Stimulated activated effector memory CD8-positive, alpha-beta T cell treated with anti-CD3 and anti-CD28 coated beads, Interleukin-12 subunit alpha, Interleukin-12 subunit beta, amount 100 ng/mL, for 72 hours (primary cell): ENCODE data around the gene TOP2B.

Experiments used
- ATAC-seq: fragments of 150-1000 bp; cut with Tn5 transposase; 2 replicates; pipeline ENCODE4 v1.10.0; 2021
- DNase-seq, 2 donors: peaks; one replicate each; pipeline ENCODE4 v3.0.0; 2021 to 2022; ENCODE audit warnings: low spot score in 2 of 2
- H3K27ac Mint-ChIP-seq: one replicate; pipeline ENCODE4 v1.8.0; 2022; ENCODE audit warnings: mild to moderate bottlenecking, mixed read lengths
- H3K36me3 Mint-ChIP-seq: one replicate; pipeline ENCODE4 v1.8.0; 2022; ENCODE audit warnings: mild to moderate bottlenecking, mixed read lengths
- H3K4me1 Mint-ChIP-seq: one replicate; pipeline ENCODE4 v1.8.0; 2022; ENCODE audit warnings: mixed read lengths
- H3K4me3 Mint-ChIP-seq: one replicate; pipeline ENCODE4 v1.8.0; 2022; ENCODE audit warnings: mild to moderate bottlenecking, mixed read lengths
- H3K9me3 Mint-ChIP-seq: one replicate; pipeline ENCODE4 v1.8.0; 2022; ENCODE audit warnings: mixed read lengths

The TOP2B gene

GRCh38 chr3:25683410-25683809 is 18.7 kb upstream of the TOP2B start:
- no peak for DNase-seq
- no peaks in the 10 kb centered on the region for H3K4me1 Mint-ChIP-seq
- ATAC-seq: no peak
- no peaks in the 10 kb centered on the region for H3K36me3 Mint-ChIP-seq
- H3K4me3 Mint-ChIP-seq: no peak overlapping the region
- no peaks in the 10 kb centered on the region for H3K9me3 Mint-ChIP-seq
- no peak overlapping the region for H3K27ac Mint-ChIP-seq

- no peak for ATAC-seq
- Mint-ChIP-seq H3K9me3 (no peaks in the 10 kb centered on the region), H3K27ac (no peak overlapping the region), H3K4me1 (no peaks in the 10 kb centered on the region), H3K4me3 (no peak overlapping the region), H3K36me3 (no peaks in the 10 kb centered on the region)
- DNase-seq: no peak
These were observed 15.1 kb upstream of the TOP2B start for GRCh38 chr3:25679642-25680302.

- no peak overlapping the region for H3K4me3 Mint-ChIP-seq
- no peaks in the 10 kb centered on the region for H3K9me3 Mint-ChIP-seq
- H3K4me1 Mint-ChIP-seq: no peaks in the 10 kb centered on the region
- no peaks in the 10 kb centered on the region for H3K36me3 Mint-ChIP-seq
- ATAC-seq (no peak), DNase-seq (no peak)
- H3K27ac Mint-ChIP-seq: no peak overlapping the region
These were observed 14.5 kb upstream of the TOP2B start for GRCh38 chr3:25679166-25679565.

GRCh38 chr3:25678581-25678980 is 13.9 kb upstream of the TOP2B start:
- H3K9me3 Mint-ChIP-seq: no peaks in the 10 kb centered on the region
- no peak for ATAC-seq
- no peaks in the 10 kb centered on the region for H3K4me1 Mint-ChIP-seq

GRCh38 chr3:25677121-25677520 is 12.4 kb upstream of the TOP2B start:
- Mint-ChIP-seq H3K4me1 (no peaks in the 10 kb centered on the region), H3K4me3 (no peak overlapping the region), H3K9me3 (no peaks in the 10 kb centered on the region), H3K36me3 (no peaks in the 10 kb centered on the region), H3K27ac (no peak overlapping the region)
- DNase-seq (no peak), ATAC-seq (no peak)

More at GRCh38 chr3:25678581-25678980, 13.9 kb upstream of the TOP2B start:
- no peak for DNase-seq
- Mint-ChIP-seq H3K27ac (no peak overlapping the region), H3K36me3 (no peaks in the 10 kb centered on the region), H3K4me3 (no peak overlapping the region)

- H3K9me3 Mint-ChIP-seq: no peaks in the 10 kb centered on the region
- ATAC-seq: no peak
- H3K4me3 Mint-ChIP-seq: no peak overlapping the region
- H3K27ac Mint-ChIP-seq: no peak overlapping the region
- no peak for DNase-seq
- H3K36me3 Mint-ChIP-seq: no peaks in the 10 kb centered on the region
- no peaks in the 10 kb centered on the region for H3K4me1 Mint-ChIP-seq
These were observed 10.0 kb upstream of the TOP2B start for GRCh38 chr3:25674670-25675069.

GRCh38 chr3:25673738-25674298 is 9.1 kb upstream of the TOP2B start:
- Mint-ChIP-seq H3K9me3 (no peaks in the 10 kb centered on the region), H3K36me3 (no peaks in the 10 kb centered on the region), H3K4me1 (no peaks in the 10 kb centered on the region), H3K27ac (no peak overlapping the region), H3K4me3 (no peak overlapping the region)
- no peak for ATAC-seq
- no peak for DNase-seq

- no peaks in the 10 kb centered on the region for H3K9me3 Mint-ChIP-seq
- no peak for DNase-seq
- peak; percentile 34 for ATAC-seq
- H3K4me1 Mint-ChIP-seq: peaks cover 28% of the 10 kb centered on the region
- peak overlapping the region; percentile 99 for H3K27ac Mint-ChIP-seq
- peaks cover 16% of the 10 kb centered on the region for H3K36me3 Mint-ChIP-seq
- H3K4me3 Mint-ChIP-seq: peak overlapping the region; percentile 97
These were observed 891 bp upstream of the TOP2B start for GRCh38 chr3:25665315-25666280.

GRCh38 chr3:25663869-25664811 is 567 bp downstream of the TOP2B start:
- H3K4me1 Mint-ChIP-seq: peaks cover 43% of the 10 kb centered on the region
- DNase-seq (peak; percentile 51 to 86), ATAC-seq (peak; percentile 65)
- H3K36me3 Mint-ChIP-seq: peaks cover 17% of the 10 kb centered on the region
- peak overlapping the region; percentile 97 for H3K4me3 Mint-ChIP-seq
- H3K9me3 Mint-ChIP-seq: no peaks in the 10 kb centered on the region
- H3K27ac Mint-ChIP-seq: peak overlapping the region; percentile 99

- Mint-ChIP-seq H3K4me3 (peak overlapping the region; percentile 97), H3K9me3 (no peaks in the 10 kb centered on the region), H3K36me3 (peaks cover 20% of the 10 kb centered on the region), H3K4me1 (peaks cover 47% of the 10 kb centered on the region), H3K27ac (peak overlapping the region; percentile 99)
- DNase-seq: no peak
- ATAC-seq: peak; percentile 25
These were observed 1.3 kb downstream of the TOP2B start for GRCh38 chr3:25663347-25663868.

- no peaks in the 10 kb centered on the region for H3K9me3 Mint-ChIP-seq
- DNase-seq (no peak), ATAC-seq (no peak)
- H3K36me3 Mint-ChIP-seq: peaks cover 20% of the 10 kb centered on the region
- H3K4me1 Mint-ChIP-seq: peaks cover 47% of the 10 kb centered on the region
- H3K4me3 Mint-ChIP-seq: peak overlapping the region; percentile 97
- peak overlapping the region; percentile 99 for H3K27ac Mint-ChIP-seq
These were observed 1.9 kb downstream of the TOP2B start for GRCh38 chr3:25662736-25663320.

- ATAC-seq: no peak
- Mint-ChIP-seq H3K9me3 (no peaks in the 10 kb centered on the region), H3K4me1 (peaks cover 55% of the 10 kb centered on the region), H3K36me3 (peaks cover 20% of the 10 kb centered on the region), H3K27ac (no peak overlapping the region), H3K4me3 (peak overlapping the region; percentile 97)
- DNase-seq: no peak
These were observed 2.8 kb downstream of the TOP2B start for GRCh38 chr3:25661694-25662437.

GRCh38 chr3:25658836-25659235 is 5.9 kb downstream of the TOP2B start:
- DNase-seq: no peak
- Mint-ChIP-seq H3K9me3 (no peaks in the 10 kb centered on the region), H3K36me3 (peaks cover 9% of the 10 kb centered on the region), H3K27ac (no peak overlapping the region), H3K4me3 (no peak overlapping the region), H3K4me1 (peaks cover 64% of the 10 kb centered on the region)
- ATAC-seq: no peak

GRCh38 chr3:25657293-25657692 is 7.4 kb downstream of the TOP2B start:
- DNase-seq (no peak), ATAC-seq (no peak)
- H3K4me3 Mint-ChIP-seq: no peak overlapping the region
- peaks cover 73% of the 10 kb centered on the region for H3K4me1 Mint-ChIP-seq
- no peaks in the 10 kb centered on the region for H3K9me3 Mint-ChIP-seq
- H3K27ac Mint-ChIP-seq: no peak overlapping the region
- H3K36me3 Mint-ChIP-seq: peaks cover 4% of the 10 kb centered on the region
